PFSK-1 (cell line): Measurements from ENCODE around the gene ARCN1.

Experiments
- FOXP2 ChIP-seq: optimal IDR thresholded peaks from 2 replicates; pipeline ENCODE3; 2011; ENCODE audit warnings: borderline replicate concordance, control low read depth, inconsistent platforms; ENCODE audit not compliant: insufficient read depth; ENCODE audit errors: extremely low read length, extremely low read depth
- POLR2AphosphoS5 ChIP-seq: IDR thresholded peaks from 2 replicates; pipeline ENCODE4 v1.6.1; 2012; ENCODE audit warnings: low read depth, mild to moderate bottlenecking, control low read depth, low read length, moderate library complexity
- SIN3A ChIP-seq: IDR thresholded peaks from 2 replicates; pipeline ENCODE4 v1.6.1; 2012; ENCODE audit warnings: mild to moderate bottlenecking, low read length, moderate library complexity, borderline replicate concordance; ENCODE audit not compliant: insufficient read depth
- TAF1 ChIP-seq: IDR thresholded peaks from 2 replicates; pipeline ENCODE4 v1.6.1; 2012; ENCODE audit warnings: low read length, control low read depth, borderline replicate concordance; ENCODE audit not compliant: insufficient read depth
- TF ChIP-seq, protein P1 (sequence below), 2 experiments: IDR thresholded peaks; 2 replicates each; pipeline versions ENCODE4 v1.6.1 to v1.8.0; 2011 to 2012; ENCODE audit warnings: low read depth in 2 of 2, low read length in 2 of 2, control low read depth in 1 of 2, inconsistent platforms in 1 of 2, mild to moderate bottlenecking in 1 of 2, moderate library complexity in 1 of 2; ENCODE audit not compliant: insufficient read depth in 1 of 2

The ARCN1 gene

DNA sequence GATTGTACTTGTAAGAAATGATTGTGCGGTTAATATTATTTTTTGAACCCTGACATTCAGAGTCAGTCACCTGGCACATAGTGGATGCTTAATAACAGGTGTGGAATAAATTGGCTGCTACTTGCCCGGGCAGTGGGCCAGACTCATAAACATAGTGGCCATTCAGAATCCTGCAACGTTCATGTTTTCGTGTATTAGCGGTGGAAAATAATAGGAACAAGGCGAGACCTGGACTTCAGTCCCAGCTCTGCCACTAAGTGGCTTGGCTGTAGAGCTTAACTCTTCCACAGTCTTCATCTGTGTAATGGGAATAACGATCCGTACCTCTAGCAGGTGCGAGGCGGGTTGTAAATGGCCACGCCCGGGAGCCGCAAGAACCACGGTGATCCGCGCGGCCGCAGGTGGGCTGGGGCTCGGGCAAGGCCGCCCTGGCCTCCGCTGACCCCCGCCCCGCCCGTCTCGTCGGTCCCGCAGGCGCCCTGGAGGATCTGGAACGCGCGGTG lies 42.0 kb upstream of the ARCN1 start:
- no peak for TF ChIP-seq SIN3A
- TF ChIP-seq FOXP2, result no peak
- TF ChIP-seq TAF1, result no peak
- TF ChIP-seq, protein P1, sequence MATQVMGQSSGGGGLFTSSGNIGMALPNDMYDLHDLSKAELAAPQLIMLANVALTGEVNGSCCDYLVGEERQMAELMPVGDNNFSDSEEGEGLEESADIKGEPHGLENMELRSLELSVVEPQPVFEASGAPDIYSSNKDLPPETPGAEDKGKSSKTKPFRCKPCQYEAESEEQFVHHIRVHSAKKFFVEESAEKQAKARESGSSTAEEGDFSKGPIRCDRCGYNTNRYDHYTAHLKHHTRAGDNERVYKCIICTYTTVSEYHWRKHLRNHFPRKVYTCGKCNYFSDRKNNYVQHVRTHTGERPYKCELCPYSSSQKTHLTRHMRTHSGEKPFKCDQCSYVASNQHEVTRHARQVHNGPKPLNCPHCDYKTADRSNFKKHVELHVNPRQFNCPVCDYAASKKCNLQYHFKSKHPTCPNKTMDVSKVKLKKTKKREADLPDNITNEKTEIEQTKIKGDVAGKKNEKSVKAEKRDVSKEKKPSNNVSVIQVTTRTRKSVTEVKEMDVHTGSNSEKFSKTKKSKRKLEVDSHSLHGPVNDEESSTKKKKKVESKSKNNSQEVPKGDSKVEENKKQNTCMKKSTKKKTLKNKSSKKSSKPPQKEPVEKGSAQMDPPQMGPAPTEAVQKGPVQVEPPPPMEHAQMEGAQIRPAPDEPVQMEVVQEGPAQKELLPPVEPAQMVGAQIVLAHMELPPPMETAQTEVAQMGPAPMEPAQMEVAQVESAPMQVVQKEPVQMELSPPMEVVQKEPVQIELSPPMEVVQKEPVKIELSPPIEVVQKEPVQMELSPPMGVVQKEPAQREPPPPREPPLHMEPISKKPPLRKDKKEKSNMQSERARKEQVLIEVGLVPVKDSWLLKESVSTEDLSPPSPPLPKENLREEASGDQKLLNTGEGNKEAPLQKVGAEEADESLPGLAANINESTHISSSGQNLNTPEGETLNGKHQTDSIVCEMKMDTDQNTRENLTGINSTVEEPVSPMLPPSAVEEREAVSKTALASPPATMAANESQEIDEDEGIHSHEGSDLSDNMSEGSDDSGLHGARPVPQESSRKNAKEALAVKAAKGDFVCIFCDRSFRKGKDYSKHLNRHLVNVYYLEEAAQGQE (IDR thresholded peaks at IDR 0.05; ENCODE audit: insufficient read depth in 1 of 2, low read depth in 2 of 2, low read length in 2 of 2), result no peak
- TF ChIP-seq POLR2AphosphoS5, result no peak

GRCh38 chr11:118530683-118531596 lies 41.3 kb upstream of the ARCN1 start, which contains the start of gene TMEM25:
TMEM25 (plus strand) TSS chr11:118531192; CDS start chr11:118531802, 610 bp downstream.
- TF ChIP-seq POLR2AphosphoS5 (no peak), FOXP2 (no peak), TAF1 (no peak), SIN3A (no peak)
- TF ChIP-seq, protein P1 (IDR thresholded peaks at IDR 0.05; ENCODE audit: insufficient read depth in 1 of 2, low read depth in 2 of 2, low read length in 2 of 2), result no peak

GRCh38 chr11:118531597-118532084 lies 40.6 kb upstream of the ARCN1 start:
- TF ChIP-seq, protein P1 (IDR thresholded peaks at IDR 0.05; ENCODE audit: insufficient read depth in 1 of 2, low read depth in 2 of 2, low read length in 2 of 2), result no peak
- TF ChIP-seq POLR2AphosphoS5 (no peak), FOXP2 (no peak), SIN3A (no peak)

- TF ChIP-seq POLR2AphosphoS5, result no peak
- TF ChIP-seq, protein P1 (IDR thresholded peaks at IDR 0.05; ENCODE audit: insufficient read depth in 1 of 2, low read depth in 2 of 2, low read length in 2 of 2), result no peak
- TF ChIP-seq TAF1, result no peak
- no peak for TF ChIP-seq FOXP2
- no peak for TF ChIP-seq SIN3A
Measured at GRCh38 chr11:118532091-118532490, 40.1 kb upstream of the ARCN1 start.
